ENCODE data around the gene SH3TC1.

Gene SH3TC1

DNA sequence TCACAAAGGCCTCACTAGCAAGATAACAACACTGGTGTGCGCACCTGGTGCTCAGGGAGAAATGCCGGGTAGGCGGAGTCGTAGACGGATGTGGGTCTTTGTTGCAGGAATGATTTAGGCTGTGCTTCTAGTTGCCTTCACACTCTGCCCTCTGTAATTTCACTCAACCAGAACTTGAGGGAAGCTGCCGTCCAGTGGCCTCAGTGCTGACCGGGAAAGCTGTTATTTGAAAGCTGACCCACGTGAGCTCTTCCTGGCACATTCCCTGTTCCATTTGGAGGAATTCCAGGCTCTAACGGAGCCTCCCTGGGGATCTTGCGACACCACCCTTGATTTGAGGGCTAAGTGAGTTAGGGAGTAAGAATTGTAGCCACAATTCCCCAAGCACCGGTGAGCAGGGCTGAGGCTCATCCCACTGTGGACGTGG is 15.9 kb downstream of the SH3TC1 start:
- Histone ChIP-seq H2AFZ (ENCODE audit: low read length) (no peak overlapping the region), H3K27me3 (ENCODE audit: insufficient read depth, low read length) (no peaks in the 10 kb centered on the region), H3K4me2 (ENCODE audit: low read length) (no peak overlapping the region), H4K20me1 (ENCODE audit: insufficient read depth, low read length) (no peaks in the 10 kb centered on the region), H3K79me2 (ENCODE audit: insufficient read depth, low read length) (no peaks in the 10 kb centered on the region), H3K4me3 (ENCODE audit: low read depth, low read length, poor library complexity, severe bottlenecking) (no peak overlapping the region), H3F3A (ENCODE audit: insufficient read depth, low read length) (no peaks in the 10 kb centered on the region), H3K9me3 (ENCODE audit: low read length) (no peaks in the 10 kb centered on the region), H3K27ac (ENCODE audit: low read depth, low read length, poor library complexity, severe bottlenecking) (no peak overlapping the region), H3K9me2 (ENCODE audit: low read depth, low read length) (no peaks in the 10 kb centered on the region), H3K4me1 (ENCODE audit: insufficient read depth, low read length, severe bottlenecking) (no peaks in the 10 kb centered on the region), H3K9ac (ENCODE audit: low read length) (no peak overlapping the region), H3K36me3 (ENCODE audit: insufficient read depth, low read length) (0 out of 2 replicates have a peak, but pooled peaks cover 5% of the 10 kb centered on the region)
- TF ChIP-seq, protein P1, sequence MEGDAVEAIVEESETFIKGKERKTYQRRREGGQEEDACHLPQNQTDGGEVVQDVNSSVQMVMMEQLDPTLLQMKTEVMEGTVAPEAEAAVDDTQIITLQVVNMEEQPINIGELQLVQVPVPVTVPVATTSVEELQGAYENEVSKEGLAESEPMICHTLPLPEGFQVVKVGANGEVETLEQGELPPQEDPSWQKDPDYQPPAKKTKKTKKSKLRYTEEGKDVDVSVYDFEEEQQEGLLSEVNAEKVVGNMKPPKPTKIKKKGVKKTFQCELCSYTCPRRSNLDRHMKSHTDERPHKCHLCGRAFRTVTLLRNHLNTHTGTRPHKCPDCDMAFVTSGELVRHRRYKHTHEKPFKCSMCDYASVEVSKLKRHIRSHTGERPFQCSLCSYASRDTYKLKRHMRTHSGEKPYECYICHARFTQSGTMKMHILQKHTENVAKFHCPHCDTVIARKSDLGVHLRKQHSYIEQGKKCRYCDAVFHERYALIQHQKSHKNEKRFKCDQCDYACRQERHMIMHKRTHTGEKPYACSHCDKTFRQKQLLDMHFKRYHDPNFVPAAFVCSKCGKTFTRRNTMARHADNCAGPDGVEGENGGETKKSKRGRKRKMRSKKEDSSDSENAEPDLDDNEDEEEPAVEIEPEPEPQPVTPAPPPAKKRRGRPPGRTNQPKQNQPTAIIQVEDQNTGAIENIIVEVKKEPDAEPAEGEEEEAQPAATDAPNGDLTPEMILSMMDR (IDR thresholded peaks at IDR 0.05; ENCODE audit: low read length) = no peak
- no peak for TF ChIP-seq EZH2 (IDR thresholded peaks at IDR 0.05; ENCODE audit: borderline replicate concordance, low read length)

DNA sequence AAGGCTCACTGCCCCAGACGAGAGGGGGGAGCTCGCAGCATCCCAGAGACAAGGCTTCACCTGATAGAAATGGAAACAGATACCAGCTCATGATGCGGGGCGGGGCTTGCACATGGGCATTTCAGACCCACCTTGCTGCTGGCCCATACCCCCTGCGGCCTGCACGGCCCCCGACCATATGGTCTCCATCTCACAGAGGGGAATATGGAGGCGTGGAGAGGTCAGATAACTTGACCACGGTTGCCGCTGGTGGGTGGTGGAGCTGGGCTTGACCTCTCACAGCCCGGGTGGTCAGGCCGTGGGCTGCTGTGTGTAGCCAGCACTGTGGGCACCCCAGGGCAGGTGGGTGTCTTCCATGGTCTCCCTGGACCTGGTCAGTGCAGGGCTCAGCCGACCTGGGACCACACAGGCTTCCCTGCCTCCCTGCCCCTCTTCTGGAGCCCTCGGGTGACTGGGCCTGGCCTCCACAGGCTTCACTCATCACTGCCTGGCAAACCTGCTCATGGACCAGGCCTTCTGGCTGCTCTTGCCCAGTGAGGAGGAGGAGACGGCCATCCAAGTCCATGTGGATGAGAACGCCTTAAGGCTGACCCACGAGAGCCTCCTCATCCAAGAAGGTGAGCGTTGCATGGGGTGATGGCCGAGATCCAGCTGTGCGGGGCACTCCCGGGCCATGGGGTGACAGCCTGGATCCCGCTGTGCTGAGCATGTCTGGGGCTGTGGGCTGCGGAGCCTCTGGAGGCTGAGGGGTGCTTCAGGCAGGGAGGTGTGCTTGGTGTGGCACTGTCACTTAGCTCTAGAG is 16.8 kb downstream of the SH3TC1 start:
- TF ChIP-seq, protein P1 (IDR thresholded peaks at IDR 0.05; ENCODE audit: low read length) = no peak
- TF ChIP-seq EZH2 (IDR thresholded peaks at IDR 0.05; ENCODE audit: borderline replicate concordance, low read length) = no peak
- H3K4me2 ChIP-seq (ENCODE audit: low read length) = no peak overlapping the region
- H3K9me3 ChIP-seq (ENCODE audit: low read length) = no peaks in the 10 kb centered on the region
- no peak overlapping the region for H2AFZ ChIP-seq (ENCODE audit: low read length)
- H3K9me2 ChIP-seq (ENCODE audit: low read depth, low read length) = no peaks in the 10 kb centered on the region
- no peaks in the 10 kb centered on the region for H3K27me3 ChIP-seq (ENCODE audit: insufficient read depth, low read length)
- H3K9ac ChIP-seq (ENCODE audit: low read length) = no peak overlapping the region
- H3K36me3 ChIP-seq (ENCODE audit: insufficient read depth, low read length) = 0 out of 2 replicates have a peak, but pooled peaks cover 6% of the 10 kb centered on the region
- H3F3A ChIP-seq (ENCODE audit: insufficient read depth, low read length) = no peaks in the 10 kb centered on the region
- no peak overlapping the region for H3K27ac ChIP-seq (ENCODE audit: low read depth, low read length, poor library complexity, severe bottlenecking)
- H3K79me2 ChIP-seq (ENCODE audit: insufficient read depth, low read length) = no peaks in the 10 kb centered on the region
- H3K4me1 ChIP-seq (ENCODE audit: insufficient read depth, low read length, severe bottlenecking) = no peaks in the 10 kb centered on the region
- H3K4me3 ChIP-seq (ENCODE audit: low read depth, low read length, poor library complexity, severe bottlenecking) = no peak overlapping the region
- no peaks in the 10 kb centered on the region for H4K20me1 ChIP-seq (ENCODE audit: insufficient read depth, low read length)

DNA sequence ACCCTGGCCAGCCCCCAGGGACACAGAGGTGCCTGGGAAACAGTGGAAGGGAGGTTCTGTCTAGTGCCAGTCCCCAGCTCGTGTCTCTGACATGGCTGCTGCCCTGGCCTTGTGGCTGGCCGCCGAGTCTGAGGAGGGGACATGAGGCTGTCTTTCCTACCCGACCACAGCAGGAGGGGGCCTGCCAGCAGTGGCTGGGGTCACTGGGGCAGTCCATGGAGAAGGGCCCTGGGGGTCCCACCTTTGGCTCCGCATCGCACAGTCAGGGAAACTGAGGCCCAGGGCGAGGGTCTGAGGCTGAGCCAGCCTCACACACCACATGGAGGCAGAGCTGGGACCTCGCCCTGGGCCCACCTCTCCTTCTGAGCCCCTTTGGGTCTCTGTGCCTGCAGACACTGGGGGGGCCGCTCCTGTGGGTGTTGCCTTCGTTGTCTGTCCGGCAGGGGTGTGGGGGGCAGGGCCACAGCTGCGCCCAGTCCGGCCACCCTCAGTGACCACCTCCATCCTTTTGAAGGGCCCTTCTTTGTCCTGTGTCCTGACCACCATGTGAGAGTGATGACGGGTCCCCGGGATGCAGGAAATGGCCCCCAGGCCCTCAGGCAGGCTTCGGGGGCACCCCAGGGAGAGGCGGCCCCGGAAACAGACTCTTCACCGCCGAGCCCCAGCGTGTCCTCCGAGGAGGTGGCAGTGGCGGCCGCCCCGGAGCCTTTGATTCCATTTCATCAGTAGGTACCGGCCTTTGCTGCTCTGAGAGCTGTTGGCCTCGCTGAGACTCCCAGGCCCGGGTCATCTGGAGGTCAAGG is 17.6 kb downstream of the SH3TC1 start:
- Histone ChIP-seq H3K4me1 (ENCODE audit: insufficient read depth, low read length, severe bottlenecking) (no peaks in the 10 kb centered on the region), H3F3A (ENCODE audit: insufficient read depth, low read length) (no peaks in the 10 kb centered on the region), H3K9me2 (ENCODE audit: low read depth, low read length) (no peaks in the 10 kb centered on the region), H3K4me2 (ENCODE audit: low read length) (no peak overlapping the region), H3K27ac (ENCODE audit: low read depth, low read length, poor library complexity, severe bottlenecking) (no peak overlapping the region), H3K9ac (ENCODE audit: low read length) (no peak overlapping the region), H3K79me2 (ENCODE audit: insufficient read depth, low read length) (no peaks in the 10 kb centered on the region), H3K27me3 (ENCODE audit: insufficient read depth, low read length) (no peaks in the 10 kb centered on the region), H2AFZ (ENCODE audit: low read length) (no peak overlapping the region), H3K9me3 (ENCODE audit: low read length) (no peaks in the 10 kb centered on the region), H3K36me3 (ENCODE audit: insufficient read depth, low read length) (0 out of 2 replicates have a peak, but pooled peaks cover 6% of the 10 kb centered on the region), H4K20me1 (ENCODE audit: insufficient read depth, low read length) (no peaks in the 10 kb centered on the region), H3K4me3 (ENCODE audit: low read depth, low read length, poor library complexity, severe bottlenecking) (no peak overlapping the region)
- TF ChIP-seq, protein P1 (IDR thresholded peaks at IDR 0.05; ENCODE audit: low read length) = no peak
- TF ChIP-seq EZH2 (IDR thresholded peaks at IDR 0.05; ENCODE audit: borderline replicate concordance, low read length) = no peak
